Measurements from ENCODE around the gene RHO.

The RHO gene

DNA sequence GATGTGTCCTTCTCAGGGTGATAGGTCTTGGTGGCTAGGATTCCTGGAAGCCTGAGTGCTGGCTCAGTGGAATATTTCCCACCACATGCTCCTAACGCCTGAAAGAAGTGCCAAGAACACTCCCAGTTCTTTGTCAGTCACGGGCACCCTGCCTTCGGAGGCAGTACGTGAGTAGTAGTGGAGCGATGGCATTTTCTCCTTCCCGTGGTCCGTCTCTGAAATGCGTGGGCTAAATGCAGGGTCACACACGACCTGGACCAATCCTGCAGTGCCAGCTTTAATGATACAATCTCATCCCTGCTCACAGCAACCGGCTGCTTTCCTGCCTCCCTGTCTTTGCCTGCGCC lies 29.1 kb downstream of the RHO start:
- H2AFZ ChIP-seq (ENCODE audit: low read length), result no peak overlapping the region
- H3F3A ChIP-seq (ENCODE audit: low read depth), result no peaks in the 10 kb centered on the region
- no peak for TF ChIP-seq EZH2phosphoT487 (IDR thresholded peaks at IDR 0.05; ENCODE audit: borderline replicate concordance)
- TF ChIP-seq, protein P1, sequence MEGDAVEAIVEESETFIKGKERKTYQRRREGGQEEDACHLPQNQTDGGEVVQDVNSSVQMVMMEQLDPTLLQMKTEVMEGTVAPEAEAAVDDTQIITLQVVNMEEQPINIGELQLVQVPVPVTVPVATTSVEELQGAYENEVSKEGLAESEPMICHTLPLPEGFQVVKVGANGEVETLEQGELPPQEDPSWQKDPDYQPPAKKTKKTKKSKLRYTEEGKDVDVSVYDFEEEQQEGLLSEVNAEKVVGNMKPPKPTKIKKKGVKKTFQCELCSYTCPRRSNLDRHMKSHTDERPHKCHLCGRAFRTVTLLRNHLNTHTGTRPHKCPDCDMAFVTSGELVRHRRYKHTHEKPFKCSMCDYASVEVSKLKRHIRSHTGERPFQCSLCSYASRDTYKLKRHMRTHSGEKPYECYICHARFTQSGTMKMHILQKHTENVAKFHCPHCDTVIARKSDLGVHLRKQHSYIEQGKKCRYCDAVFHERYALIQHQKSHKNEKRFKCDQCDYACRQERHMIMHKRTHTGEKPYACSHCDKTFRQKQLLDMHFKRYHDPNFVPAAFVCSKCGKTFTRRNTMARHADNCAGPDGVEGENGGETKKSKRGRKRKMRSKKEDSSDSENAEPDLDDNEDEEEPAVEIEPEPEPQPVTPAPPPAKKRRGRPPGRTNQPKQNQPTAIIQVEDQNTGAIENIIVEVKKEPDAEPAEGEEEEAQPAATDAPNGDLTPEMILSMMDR (conservative IDR thresholded peaks at IDR 0.05; ENCODE audit: low read length), result no peak
- no peak overlapping the region for H3K9ac ChIP-seq (ENCODE audit: low read depth, low read length, poor library complexity, severe bottlenecking)
- no peak overlapping the region for H3K4me3 ChIP-seq (ENCODE audit: low read length, poor library complexity, severe bottlenecking)
- no peak overlapping the region for H3K4me2 ChIP-seq (ENCODE audit: low read depth, low read length, poor library complexity, severe bottlenecking)
- peaks cover 15% of the 10 kb centered on the region for H3K4me1 ChIP-seq (ENCODE audit: insufficient read depth, low read length, poor library complexity, severe bottlenecking)
- no peaks in the 10 kb centered on the region for H3K79me2 ChIP-seq (ENCODE audit: insufficient read depth, low read length)
- no peaks in the 10 kb centered on the region for H3K27me3 ChIP-seq (ENCODE audit: insufficient read depth, low read length, poor library complexity, severe bottlenecking)
- no peaks in the 10 kb centered on the region for H4K20me1 ChIP-seq (ENCODE audit: insufficient read depth, low read length, poor library complexity, severe bottlenecking)
- no peaks in the 10 kb centered on the region for H3K9me3 ChIP-seq (ENCODE audit: insufficient read depth, low read depth, low read length)
- peaks cover 23% of the 10 kb centered on the region; the same call in 1 of the 2 replicates for H3K36me3 ChIP-seq (ENCODE audit: insufficient read depth, low read length)
- no peaks in the 10 kb centered on the region for H3K9me2 ChIP-seq (replicated peaks; ENCODE audit: low read depth, low read length)

DNA sequence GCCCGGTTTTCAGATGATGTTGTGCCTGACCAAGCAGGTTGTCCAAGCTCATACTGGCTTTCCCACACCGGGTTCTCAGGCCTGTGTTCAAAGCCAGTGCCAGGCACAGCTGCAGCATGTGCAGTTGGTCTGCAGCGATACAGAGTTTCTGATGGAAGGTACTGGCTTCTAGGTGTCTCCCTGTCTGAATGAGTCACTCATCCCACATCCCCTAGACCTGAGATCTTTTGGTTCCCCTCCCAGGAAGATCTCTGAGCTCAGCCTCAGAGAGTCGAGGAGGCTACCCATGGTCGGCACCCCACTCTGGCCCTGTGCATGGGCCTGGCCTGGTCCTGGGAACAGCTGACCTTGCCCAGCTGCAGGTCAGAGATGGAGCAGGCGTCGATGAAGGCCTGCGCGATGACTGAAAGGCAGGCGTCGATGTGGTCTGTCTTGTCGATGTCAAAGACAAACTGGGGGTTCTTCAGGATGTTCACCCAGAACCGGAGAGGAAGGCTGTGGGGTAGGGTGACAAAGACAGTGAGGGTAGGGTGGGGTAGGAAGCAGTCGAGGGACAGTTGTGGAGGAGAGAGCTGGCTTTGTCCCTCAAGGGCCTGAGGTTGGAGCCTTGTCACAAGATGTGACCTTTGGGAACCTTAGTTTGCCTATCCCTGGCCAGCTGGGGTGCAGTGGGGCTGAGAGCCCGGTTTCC lies 29.8 kb downstream of the RHO start:
- H3F3A ChIP-seq (ENCODE audit: low read depth), result no peaks in the 10 kb centered on the region
- no peaks in the 10 kb centered on the region for H3K27me3 ChIP-seq (ENCODE audit: insufficient read depth, low read length, poor library complexity, severe bottlenecking)
- no peak for TF ChIP-seq EZH2phosphoT487 (IDR thresholded peaks at IDR 0.05; ENCODE audit: borderline replicate concordance)
- TF ChIP-seq, protein P1 (conservative IDR thresholded peaks at IDR 0.05; ENCODE audit: low read length), result no peak
- H3K36me3 ChIP-seq (ENCODE audit: insufficient read depth, low read length), result peaks cover 26% of the 10 kb centered on the region; the same call in 1 of the 2 replicates
- no peaks in the 10 kb centered on the region for H3K79me2 ChIP-seq (ENCODE audit: insufficient read depth, low read length)
- H3K4me3 ChIP-seq (ENCODE audit: low read length, poor library complexity, severe bottlenecking), result no peak overlapping the region
- H3K4me2 ChIP-seq (ENCODE audit: low read depth, low read length, poor library complexity, severe bottlenecking), result peak overlapping the region; percentile 22
- H3K9ac ChIP-seq (ENCODE audit: low read depth, low read length, poor library complexity, severe bottlenecking), result peak overlapping the region; percentile 7
- no peaks in the 10 kb centered on the region for H4K20me1 ChIP-seq (ENCODE audit: insufficient read depth, low read length, poor library complexity, severe bottlenecking)
- H3K4me1 ChIP-seq (ENCODE audit: insufficient read depth, low read length, poor library complexity, severe bottlenecking), result peaks cover 15% of the 10 kb centered on the region
- no peaks in the 10 kb centered on the region for H3K9me2 ChIP-seq (replicated peaks; ENCODE audit: low read depth, low read length)
- H2AFZ ChIP-seq (ENCODE audit: low read length), result no peak overlapping the region
- no peaks in the 10 kb centered on the region for H3K9me3 ChIP-seq (ENCODE audit: insufficient read depth, low read depth, low read length)

DNA sequence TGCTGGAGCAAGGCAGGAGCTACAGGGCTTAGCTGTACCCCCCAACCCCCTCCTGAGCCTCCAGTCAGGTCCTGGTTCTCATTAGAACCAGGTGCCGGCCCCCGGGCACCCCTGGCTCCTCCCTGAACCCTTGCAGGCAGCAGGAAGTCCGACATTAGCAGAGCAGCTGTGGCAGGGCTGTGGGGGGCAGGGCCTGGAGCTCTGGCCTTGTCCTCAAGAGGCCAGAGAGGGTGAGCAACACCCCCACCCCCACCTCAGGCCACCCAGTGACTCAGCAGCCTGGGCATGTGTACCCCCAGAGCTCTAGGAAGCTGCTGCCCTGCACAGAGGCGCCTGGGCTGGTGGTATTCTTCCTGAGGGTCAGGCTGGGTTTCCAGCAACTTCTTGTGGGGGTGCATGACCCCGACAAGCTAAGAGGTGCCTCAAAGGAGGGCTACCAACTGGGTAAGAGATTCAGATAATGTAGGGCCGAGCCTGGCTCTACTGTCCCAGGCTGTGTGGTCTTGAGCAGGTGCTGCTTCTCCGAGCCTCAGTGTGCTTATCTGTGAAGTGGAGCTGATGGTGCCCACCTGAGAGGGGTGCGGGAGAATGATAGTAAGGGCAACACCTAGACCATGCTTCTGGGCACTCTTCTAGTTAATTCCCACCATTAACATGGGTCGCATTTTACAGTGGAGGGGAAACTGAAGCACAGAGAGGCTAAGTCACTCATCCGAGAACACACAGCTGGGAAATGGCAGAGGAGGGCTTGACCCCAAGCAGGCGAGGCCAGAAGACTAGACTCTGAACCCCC lies 30.5 kb downstream of the RHO start:
- Histone ChIP-seq H3K4me2 (ENCODE audit: low read depth, low read length, poor library complexity, severe bottlenecking) (peak overlapping the region; percentile 22), H2AFZ (ENCODE audit: low read length) (no peak overlapping the region)

More for the DNA sequence above, 30.5 kb downstream of the RHO start:
- H3K9ac ChIP-seq (ENCODE audit: low read depth, low read length, poor library complexity, severe bottlenecking), result peak overlapping the region; percentile 7
- no peaks in the 10 kb centered on the region for H3K79me2 ChIP-seq (ENCODE audit: insufficient read depth, low read length)
- H3K4me3 ChIP-seq (ENCODE audit: low read length, poor library complexity, severe bottlenecking), result no peak overlapping the region
- no peaks in the 10 kb centered on the region for H3K27me3 ChIP-seq (ENCODE audit: insufficient read depth, low read length, poor library complexity, severe bottlenecking)
- H3K9me2 ChIP-seq (replicated peaks; ENCODE audit: low read depth, low read length), result no peaks in the 10 kb centered on the region
- H3K9me3 ChIP-seq (ENCODE audit: insufficient read depth, low read depth, low read length), result no peaks in the 10 kb centered on the region
- no peaks in the 10 kb centered on the region for H3F3A ChIP-seq (ENCODE audit: low read depth)
- H3K4me1 ChIP-seq (ENCODE audit: insufficient read depth, low read length, poor library complexity, severe bottlenecking), result peaks cover 15% of the 10 kb centered on the region
- TF ChIP-seq, protein P1 (conservative IDR thresholded peaks at IDR 0.05; ENCODE audit: low read length), result no peak
- TF ChIP-seq EZH2phosphoT487 (IDR thresholded peaks at IDR 0.05; ENCODE audit: borderline replicate concordance), result no peak
- H3K36me3 ChIP-seq (ENCODE audit: insufficient read depth, low read length), result peaks cover 26% of the 10 kb centered on the region; the same call in 1 of the 2 replicates
- H4K20me1 ChIP-seq (ENCODE audit: insufficient read depth, low read length, poor library complexity, severe bottlenecking), result no peaks in the 10 kb centered on the region
